Nephron (organoid): ENCODE measurements around the gene POMGNT2.

Source experiments
- H3K27ac Mint-ChIP-seq, 3 experiments: 2 replicates each; pipeline ENCODE4 v1.8.0; 2020; ENCODE audit warnings: mixed read lengths in 3 of 3, mild to moderate bottlenecking in 2 of 3, moderate library complexity in 1 of 3
- H3K27me3 Mint-ChIP-seq: 2 replicates; pipeline ENCODE4 v1.8.0; 2021; ENCODE audit warnings: low read depth, mild to moderate bottlenecking, moderate library complexity, mixed read lengths
- H3K36me3 Mint-ChIP-seq: 2 replicates; pipeline ENCODE4 v1.8.0; 2020; ENCODE audit warnings: low read depth, mixed read lengths
- H3K4me1 Mint-ChIP-seq: 2 replicates; pipeline ENCODE4 v1.8.0; 2020; ENCODE audit warnings: mixed read lengths
- H3K4me3 Mint-ChIP-seq, 3 experiments: 2 replicates each; pipeline ENCODE4 v1.8.0; 2020; ENCODE audit warnings: mild to moderate bottlenecking in 3 of 3, mixed read lengths in 3 of 3, moderate library complexity in 2 of 3
- H3K9me3 Mint-ChIP-seq: 2 replicates; pipeline ENCODE4 v1.8.0; 2020; ENCODE audit warnings: mixed read lengths
- CTCF ChIP-seq, 3 experiments: fragments of 200-600 bp; sonication (generic); IDR thresholded peaks; one replicate each; pipeline ENCODE4 v1.5.0; 2021; ENCODE audit warnings: antibody characterized with exemption in 3 of 3; ENCODE audit not compliant: unreplicated experiment in 3 of 3

Gene POMGNT2

DNA sequence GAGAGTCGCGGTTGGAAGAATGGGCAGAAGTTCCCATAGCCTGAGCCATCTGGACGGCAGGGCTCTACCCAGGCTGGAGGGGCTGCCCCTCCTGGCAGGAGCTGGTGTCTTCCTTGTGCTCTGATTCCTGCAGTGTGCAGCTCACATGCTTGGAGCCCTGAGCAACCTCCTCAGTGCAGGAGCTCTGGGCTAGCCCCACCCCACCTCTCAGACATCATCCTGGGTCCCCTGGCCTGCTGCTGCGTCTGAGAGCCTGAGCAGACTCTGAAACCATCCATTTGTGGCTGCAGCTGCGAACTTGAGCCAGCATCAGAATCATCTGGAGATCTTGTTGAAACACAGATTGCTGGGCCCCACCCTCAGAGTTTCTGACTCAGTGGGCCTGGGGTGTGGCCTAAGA, 42.8 kb downstream of the POMGNT2 start:
- H3K9me3 Mint-ChIP-seq: no peaks in the 10 kb centered on the region
- no peak overlapping the region for H3K4me3 Mint-ChIP-seq
- TF ChIP-seq CTCF (IDR thresholded peaks at IDR 0.05; ENCODE audit: unreplicated experiment in 3 of 3): no peak

DNA sequence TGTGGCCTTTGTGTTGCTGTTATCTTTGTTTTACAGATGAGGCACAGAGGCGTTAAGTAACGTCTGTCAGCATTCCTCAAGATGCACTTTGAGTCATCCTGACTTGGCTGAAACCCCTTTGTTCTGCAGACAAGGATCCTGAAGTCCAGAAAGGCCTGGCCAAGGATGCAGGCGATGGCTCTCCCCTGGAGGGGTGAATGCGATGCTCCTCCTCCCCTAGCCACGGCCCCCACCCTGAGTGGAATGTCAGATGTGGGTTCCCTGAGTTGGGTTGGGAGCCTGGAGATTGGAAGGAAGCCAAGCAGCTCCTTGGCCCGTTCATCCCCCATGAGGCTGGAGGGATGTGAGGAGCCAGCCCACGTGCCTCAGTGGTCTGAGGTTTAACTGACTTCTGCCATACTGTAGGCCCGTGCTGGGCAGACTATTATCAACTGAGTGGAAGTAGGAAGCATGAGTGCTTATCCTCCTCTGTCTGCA, 43.3 kb downstream of the POMGNT2 start:
- Mint-ChIP-seq H3K27me3 (no peaks in the 10 kb centered on the region), H3K4me1 (no peaks in the 10 kb centered on the region)
- TF ChIP-seq CTCF (IDR thresholded peaks at IDR 0.05; ENCODE audit: unreplicated experiment in 3 of 3): no peak

More for the DNA sequence above, 42.8 kb downstream of the POMGNT2 start:
- Mint-ChIP-seq H3K4me1 (no peaks in the 10 kb centered on the region), H3K27ac (no peak overlapping the region), H3K27me3 (no peaks in the 10 kb centered on the region), H3K36me3 (no peaks in the 10 kb centered on the region)

GRCh38 chr3:43062040-43062563, 43.8 kb downstream of the POMGNT2 start:
- TF ChIP-seq CTCF (IDR thresholded peaks at IDR 0.05; ENCODE audit: unreplicated experiment in 3 of 3): no peak
- no peaks in the 10 kb centered on the region for H3K4me1 Mint-ChIP-seq
- H3K9me3 Mint-ChIP-seq: no peaks in the 10 kb centered on the region
- no peak overlapping the region for H3K27ac Mint-ChIP-seq
- no peaks in the 10 kb centered on the region for H3K27me3 Mint-ChIP-seq
- no peaks in the 10 kb centered on the region for H3K36me3 Mint-ChIP-seq
- H3K4me3 Mint-ChIP-seq: no peak overlapping the region

More for the DNA sequence above, 43.3 kb downstream of the POMGNT2 start:
- no peak overlapping the region for H3K4me3 Mint-ChIP-seq
- no peaks in the 10 kb centered on the region for H3K9me3 Mint-ChIP-seq
- H3K36me3 Mint-ChIP-seq: no peaks in the 10 kb centered on the region
- no peak overlapping the region for H3K27ac Mint-ChIP-seq

DNA sequence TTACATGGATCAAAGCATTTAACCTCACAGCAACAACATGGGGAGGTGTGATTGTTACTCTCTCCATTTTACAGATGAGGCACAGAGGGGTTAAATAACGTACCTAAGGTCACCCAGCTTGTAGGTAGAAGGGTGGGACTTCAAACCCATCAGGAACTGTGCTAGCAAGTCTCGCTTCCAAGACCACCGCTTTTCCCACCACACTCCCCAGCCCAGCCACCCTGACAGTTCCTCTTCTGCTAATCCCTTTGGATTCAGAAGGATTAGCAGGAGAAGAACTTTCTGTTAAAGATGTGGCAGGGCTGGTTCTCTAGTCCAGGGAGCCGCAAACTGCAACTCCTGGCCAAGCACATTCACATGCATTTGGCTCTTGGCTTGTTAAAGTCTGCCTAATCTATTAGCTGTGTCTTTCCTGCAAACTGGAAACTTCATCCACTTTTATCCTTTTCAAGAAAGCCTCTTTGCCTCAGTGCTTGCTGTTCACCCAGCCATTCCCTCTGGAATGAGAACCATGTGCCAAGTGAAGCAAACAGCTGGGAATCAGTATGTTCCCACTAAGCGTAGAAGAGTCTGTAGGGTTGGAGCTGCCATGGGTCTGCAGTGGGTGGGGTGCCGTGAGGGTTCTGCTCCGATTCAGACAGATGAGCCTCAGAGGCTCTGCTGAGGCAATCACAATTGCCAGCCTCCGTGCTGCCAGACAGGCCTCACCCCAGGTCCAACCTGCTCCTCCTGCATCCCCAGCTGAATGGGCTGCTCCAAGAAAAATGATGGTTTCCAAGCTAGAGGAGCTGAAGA, 44.6 kb downstream of the POMGNT2 start:
- H3K4me1 Mint-ChIP-seq: no peaks in the 10 kb centered on the region
- H3K36me3 Mint-ChIP-seq: no peaks in the 10 kb centered on the region
- no peak for TF ChIP-seq CTCF (IDR thresholded peaks at IDR 0.05; ENCODE audit: unreplicated experiment in 3 of 3)
- H3K4me3 Mint-ChIP-seq: no peak overlapping the region
- H3K9me3 Mint-ChIP-seq: no peaks in the 10 kb centered on the region
- no peak overlapping the region for H3K27ac Mint-ChIP-seq
- no peaks in the 10 kb centered on the region for H3K27me3 Mint-ChIP-seq

DNA sequence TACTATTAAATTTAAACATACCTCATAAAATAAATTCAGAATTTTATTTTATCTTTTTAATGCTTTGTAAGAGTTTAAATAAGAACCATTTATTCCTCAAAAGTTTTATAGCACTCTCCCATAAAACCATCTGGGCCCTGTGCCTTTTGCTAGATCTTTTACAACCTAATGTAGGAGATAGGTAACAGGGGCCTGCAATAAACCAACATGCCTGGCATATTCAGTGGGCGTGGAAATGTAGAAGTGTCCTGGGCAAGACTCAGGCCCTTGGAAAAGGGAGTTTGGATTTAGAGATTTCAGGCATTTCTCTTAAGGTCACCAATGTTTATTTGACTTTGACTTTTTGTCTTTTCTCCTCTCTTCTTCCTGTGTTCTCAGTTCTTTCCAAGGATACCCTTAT, 46.4 kb downstream of the POMGNT2 start:
- no peak overlapping the region for H3K4me3 Mint-ChIP-seq
- peaks cover 4% of the 10 kb centered on the region for H3K27me3 Mint-ChIP-seq
- no peaks in the 10 kb centered on the region for H3K36me3 Mint-ChIP-seq
- no peaks in the 10 kb centered on the region for H3K9me3 Mint-ChIP-seq
- H3K27ac Mint-ChIP-seq: no peak overlapping the region
- no peak for TF ChIP-seq CTCF (IDR thresholded peaks at IDR 0.05; ENCODE audit: unreplicated experiment in 3 of 3)
- H3K4me1 Mint-ChIP-seq: no peaks in the 10 kb centered on the region
